Stimulated activated CD4-positive, alpha-beta T cell treated with anti-CD3 and anti-CD28 coated beads, Interleukin-12 subunit alpha, Interleukin-12 subunit beta, amount 100 ng/mL, for 24 hours (primary cell): ENCODE measurements around the gene CC2D1A.

Source experiments
- DNase-seq, 2 experiments: peaks; one replicate each; pipeline ENCODE4 v3.0.0-alpha.2; 2020; ENCODE audit warnings: low read depth in 2 of 2

CC2D1A gene

GRCh38 chr19:13937479-13938300 lies 31.7 kb downstream of the CC2D1A start:
- DNase-seq: no peak

- DNase-seq: no peak
Measured at GRCh38 chr19:13938301-13939064, 32.5 kb downstream of the CC2D1A start, which contains the start of gene PODNL1. PODNL1 (minus strand) TSS chr19:13938417; CDS start chr19:13938181, 236 bp downstream.

- DNase-seq: no peak
Measured at GRCh38 chr19:13942023-13942684, 36.2 kb downstream of the CC2D1A start.

- no peak for DNase-seq
Measured at GRCh38 chr19:13946414-13946813, 40.4 kb downstream of the CC2D1A start.

GRCh38 chr19:13951043-13951442 lies 45.0 kb downstream of the CC2D1A start:
- DNase-seq: no peak

- no peak for DNase-seq
Measured at GRCh38 chr19:13951799-13952153, 45.8 kb downstream of the CC2D1A start.

GRCh38 chr19:13952154-13952930 lies 46.3 kb downstream of the CC2D1A start, which contains the start of gene DCAF15:
DCAF15 (plus strand) TSS chr19:13952509; CDS start chr19:13952513, 4 bp downstream.
- DNase-seq: peak; percentile 96 to 99

- no peak for DNase-seq
Measured at GRCh38 chr19:13952931-13953531, 47.0 kb downstream of the CC2D1A start.

GRCh38 chr19:13954185-13954584 lies 48.2 kb downstream of the CC2D1A start:
- DNase-seq: no peak

- DNase-seq: no peak
Measured at GRCh38 chr19:13955662-13956364, 49.8 kb downstream of the CC2D1A start.

- DNase-seq: no peak
Measured at GRCh38 chr19:13956365-13956744, 50.4 kb downstream of the CC2D1A start.

- no peak for DNase-seq
Measured at GRCh38 chr19:13957051-13957450, 51.0 kb downstream of the CC2D1A start.

GRCh38 chr19:13958043-13958442 lies 52.0 kb downstream of the CC2D1A start:
- no peak for DNase-seq

GRCh38 chr19:13959141-13959961 lies 53.4 kb downstream of the CC2D1A start:
- DNase-seq: no peak

GRCh38 chr19:13959962-13960862 lies 54.2 kb downstream of the CC2D1A start:
- DNase-seq: no peak

GRCh38 chr19:13960863-13961784 lies 55.1 kb downstream of the CC2D1A start:
- no peak for DNase-seq
